Adipose tissue (tissue), 3 donors: ENCODE measurements around the gene ZBTB46. TPM values are rescaled to one million over a fixed set of nuclear protein-coding genes. Genes with fewer than 3 reads are reported as not detected.
"Not testable (repeated sequence)": the region's sequence is repeated elsewhere in the genome, so short reads cannot be mapped to it uniquely, and the experiment has no call there.

Experiments
- H3K27ac ChIP-seq: one replicate; pipeline ENCODE4 v1.5.1; 2013; ENCODE audit warnings: low read depth, low read length
- WGBS, 3 donors: extraction: QIAGEN DNeasy Blood & Tissue Kit; methylation state at CpG; one replicate each; pipeline ENCODE4 v1.1.7; 2013; 5-methylcytosine and 5-hydroxymethylcytosine counted together
- polyA plus RNA-seq, 3 donors: library from polyadenylated mRNA; stranded (reverse); fragments of 200-250 nt; gene quantifications; one replicate each; pipeline ENCODE4 v1.2.3, GENCODE V29; 2013
- donor health status: healthy with polysubstance abuse.
- donor health status: Bipolar disorder and iron deficiency.
- donor health status: healthy.

Gene ZBTB46
- polyA plus RNA-seq, 3 donors = 1.8 to 8.2 (median 6.1) TPM

DNA sequence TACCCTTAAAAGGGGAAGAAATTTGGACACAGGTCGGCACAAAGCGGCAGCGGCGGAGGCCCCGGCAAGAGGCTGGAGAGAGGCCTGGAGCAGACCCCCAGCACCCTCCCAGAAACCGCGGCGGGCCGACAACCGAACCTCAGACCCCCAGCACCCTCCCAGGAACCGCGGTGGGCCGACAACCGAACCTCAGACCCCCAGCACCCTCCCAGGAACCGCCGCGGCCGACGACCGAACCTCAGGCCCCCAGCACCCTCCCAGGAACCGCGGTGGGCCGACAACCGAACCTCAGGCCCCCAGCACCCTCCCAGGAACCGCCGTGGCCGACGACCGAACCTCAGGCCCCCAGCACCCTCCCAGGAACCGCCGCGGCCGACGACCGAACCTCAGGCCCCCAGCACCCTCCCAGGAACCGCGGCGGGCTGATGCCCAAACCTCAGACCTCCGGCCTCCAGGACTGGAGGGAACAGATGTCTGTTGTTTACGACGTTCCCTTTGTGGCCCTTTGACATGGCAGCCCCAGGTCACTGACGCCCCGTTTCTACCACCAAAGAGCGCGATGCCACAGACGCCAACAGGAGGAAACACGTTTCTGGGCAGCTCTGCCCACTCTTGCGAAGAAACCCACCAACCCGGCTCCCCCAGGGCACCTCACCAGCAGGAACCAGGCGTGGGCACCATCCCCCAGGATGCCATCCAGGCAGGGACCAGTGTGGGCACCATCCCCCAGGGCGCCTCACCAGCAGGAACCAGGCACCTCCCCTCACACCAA, 28.4 kb downstream of the ZBTB46 start:
- 88 to 93% (median 92%) methylated on average over 34 to 51 of the region's 51 CpGs for WGBS, 3 donors
- no peak overlapping the region for H3K27ac ChIP-seq

DNA sequence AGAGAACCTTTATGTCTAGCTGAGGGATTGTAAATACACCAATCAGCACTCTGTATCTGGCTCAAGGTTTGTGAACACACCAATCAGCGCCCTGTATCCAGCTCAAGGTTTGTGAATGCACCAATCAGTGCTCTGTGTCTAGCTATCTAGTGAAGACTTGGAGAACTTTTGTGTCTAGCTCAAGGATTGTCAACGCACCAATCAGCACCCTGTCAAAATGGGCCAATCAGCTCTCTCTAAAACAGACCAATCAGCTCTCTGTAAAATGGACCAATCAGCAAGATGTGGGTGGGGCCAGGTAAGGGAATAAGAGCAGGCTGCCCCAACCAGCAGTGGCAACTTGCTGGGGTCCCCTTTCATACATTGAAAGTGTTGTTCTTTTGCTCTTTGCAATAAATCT, 29.9 kb downstream of the ZBTB46 start:
- not testable (repeated sequence) for H3K27ac ChIP-seq
- 89 to 100% (median 95%) methylated on average over 2 of the region's 2 CpGs for WGBS, 3 donors

DNA sequence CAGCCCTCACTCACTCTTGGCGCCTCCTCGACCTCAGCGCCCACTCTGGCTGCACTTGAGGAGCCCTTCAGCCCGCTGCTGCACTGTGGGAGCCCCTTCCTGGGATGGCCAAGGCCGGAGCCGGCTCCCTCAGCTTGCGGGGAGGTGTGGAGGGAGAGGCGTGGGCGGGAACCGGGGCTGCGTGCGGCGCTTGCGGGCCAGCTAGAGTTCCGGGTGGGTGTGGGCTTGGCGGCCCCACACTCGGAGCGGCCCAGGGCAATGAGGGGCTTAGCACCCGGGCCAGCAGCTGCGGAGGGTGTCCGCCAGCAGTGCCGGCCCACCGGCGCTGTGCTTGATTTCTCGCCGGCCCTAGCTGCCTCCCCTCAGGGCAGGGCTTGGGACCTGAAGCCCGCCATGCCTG, 30.7 kb downstream of the ZBTB46 start:
- H3K27ac ChIP-seq = not testable (repeated sequence)
- WGBS, 3 donors = 91 to 93% (median 92%) methylated on average over 23 to 27 of the region's 27 CpGs

DNA sequence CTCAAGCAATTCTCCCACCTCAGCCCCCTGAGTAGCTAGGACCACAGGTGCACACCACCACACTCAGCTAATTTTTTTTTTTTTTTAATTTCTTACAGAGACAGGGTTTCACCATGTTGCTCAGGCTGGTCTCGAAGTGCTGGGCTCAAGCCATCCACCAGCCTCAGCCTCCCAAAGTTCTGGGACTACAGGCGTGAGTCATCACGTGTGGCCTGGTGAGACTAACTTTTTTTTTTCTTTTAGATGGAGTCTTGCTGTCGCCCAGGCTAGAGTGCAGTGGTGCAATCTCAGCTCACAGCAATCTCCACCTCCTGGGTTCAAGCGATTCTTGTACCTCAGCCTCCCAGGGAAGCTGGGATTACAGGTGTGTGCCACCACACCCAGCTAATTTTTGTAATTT, 31.9 kb downstream of the ZBTB46 start:
- WGBS, 3 donors = 63 to 73% (median 70%) methylated on average over 5 of the region's 5 CpGs

DNA sequence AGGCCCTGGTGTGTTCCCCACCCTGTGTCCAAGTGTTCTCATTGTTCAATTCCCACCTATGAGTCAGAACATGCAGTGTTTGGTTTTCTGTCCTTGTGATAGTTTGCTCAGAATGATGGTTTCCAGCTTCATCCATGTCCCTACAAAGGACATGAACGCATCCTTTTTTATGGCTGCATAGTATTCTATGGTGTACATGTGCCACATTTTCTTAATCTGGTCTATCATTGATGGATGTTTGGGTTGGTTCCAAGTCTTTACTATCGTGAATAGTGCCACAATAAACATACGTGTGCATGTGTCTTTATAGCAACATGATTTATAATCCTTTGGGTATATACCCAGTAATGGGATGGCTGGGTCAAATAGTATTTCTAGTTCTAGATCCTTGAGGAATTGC, 33.9 kb downstream of the ZBTB46 start:
- not testable (repeated sequence) for H3K27ac ChIP-seq

More for the DNA sequence above, 31.9 kb downstream of the ZBTB46 start:
- not testable (repeated sequence) for H3K27ac ChIP-seq

DNA sequence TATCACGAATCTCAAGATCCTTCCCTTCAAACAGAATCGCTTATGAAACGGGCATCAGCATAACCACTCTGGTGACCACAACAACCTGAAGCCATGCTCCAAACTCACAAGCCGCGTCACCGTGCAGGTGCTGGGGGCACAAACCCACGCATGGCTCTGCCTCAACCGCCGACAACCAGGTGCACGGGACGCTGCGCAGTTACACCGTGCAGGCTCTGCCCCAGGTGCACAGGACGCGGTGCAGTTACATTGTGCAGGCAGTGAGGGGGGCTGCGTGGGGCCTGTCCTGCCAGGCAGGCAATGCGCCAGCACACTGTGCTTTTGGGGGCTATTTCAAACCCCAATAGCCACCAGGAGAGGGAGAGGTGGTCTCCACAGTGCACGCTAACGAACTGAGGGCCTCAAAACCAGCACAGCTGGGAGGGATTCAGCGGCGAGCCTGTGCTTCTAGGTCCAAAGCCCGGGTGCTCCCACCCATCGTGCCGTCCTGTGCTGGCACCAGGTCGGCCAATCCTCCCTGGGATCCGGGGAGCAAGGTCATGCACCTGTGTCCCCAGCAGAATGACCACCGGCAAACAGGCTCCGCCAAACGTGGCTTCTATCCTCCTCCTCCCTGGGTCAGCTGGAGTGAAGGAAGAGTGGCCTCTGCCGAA, 35.8 kb downstream of the ZBTB46 start:
- WGBS, 3 donors = 84 to 91% (median 89%) methylated on average over 30 of the region's 30 CpGs
- H3K27ac ChIP-seq = no peak overlapping the region

More for the DNA sequence above, 33.9 kb downstream of the ZBTB46 start:
- WGBS, 3 donors = 67 to 83% (median 80%) methylated on average over 3 of the region's 3 CpGs

DNA sequence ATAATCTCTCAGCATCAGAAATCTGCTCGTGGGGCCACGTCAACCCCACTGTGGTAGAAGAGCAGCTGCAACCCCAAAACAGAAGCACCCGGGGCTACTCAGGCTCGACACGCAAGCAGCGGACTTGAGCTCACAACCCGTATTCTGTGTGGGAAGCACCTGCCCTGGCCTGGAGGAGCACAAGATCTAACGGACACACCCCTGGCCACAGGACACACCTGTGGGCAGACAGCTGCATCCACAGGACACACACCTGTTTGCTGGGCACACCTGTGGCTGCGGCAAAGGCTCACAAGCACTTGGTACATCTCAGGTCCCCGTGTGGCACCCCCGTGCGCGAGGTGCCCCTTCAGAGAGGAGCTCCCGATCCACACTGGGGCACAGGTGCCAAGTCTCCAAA, 36.5 kb downstream of the ZBTB46 start:
- no peak overlapping the region for H3K27ac ChIP-seq
- WGBS, 3 donors = 84 to 87% (median 86%) methylated on average over 12 to 14 of the region's 14 CpGs

DNA sequence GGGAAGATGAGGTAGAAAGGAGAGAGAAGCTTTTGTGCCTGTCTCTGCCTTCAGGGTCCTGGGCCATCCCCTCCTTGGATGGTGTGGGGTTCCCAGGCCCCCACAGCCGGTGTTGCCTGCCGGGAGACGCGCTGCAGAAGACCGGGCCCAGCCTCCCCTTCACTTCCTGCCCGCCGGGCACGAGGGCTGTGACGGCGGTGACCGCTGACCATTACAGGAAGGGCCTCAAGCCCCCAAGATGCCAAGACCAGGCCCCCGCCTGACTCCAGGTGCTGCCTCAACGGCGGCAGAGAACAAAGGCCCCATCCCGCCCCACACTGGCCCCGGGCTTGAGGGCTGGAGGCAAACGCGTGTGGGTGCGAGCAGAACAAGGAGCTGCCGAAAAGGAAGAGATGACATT, 38.2 kb downstream of the ZBTB46 start:
- no peak overlapping the region for H3K27ac ChIP-seq
- WGBS, 3 donors = 60 to 72% (median 70%) methylated on average over 20 of the region's 20 CpGs

DNA sequence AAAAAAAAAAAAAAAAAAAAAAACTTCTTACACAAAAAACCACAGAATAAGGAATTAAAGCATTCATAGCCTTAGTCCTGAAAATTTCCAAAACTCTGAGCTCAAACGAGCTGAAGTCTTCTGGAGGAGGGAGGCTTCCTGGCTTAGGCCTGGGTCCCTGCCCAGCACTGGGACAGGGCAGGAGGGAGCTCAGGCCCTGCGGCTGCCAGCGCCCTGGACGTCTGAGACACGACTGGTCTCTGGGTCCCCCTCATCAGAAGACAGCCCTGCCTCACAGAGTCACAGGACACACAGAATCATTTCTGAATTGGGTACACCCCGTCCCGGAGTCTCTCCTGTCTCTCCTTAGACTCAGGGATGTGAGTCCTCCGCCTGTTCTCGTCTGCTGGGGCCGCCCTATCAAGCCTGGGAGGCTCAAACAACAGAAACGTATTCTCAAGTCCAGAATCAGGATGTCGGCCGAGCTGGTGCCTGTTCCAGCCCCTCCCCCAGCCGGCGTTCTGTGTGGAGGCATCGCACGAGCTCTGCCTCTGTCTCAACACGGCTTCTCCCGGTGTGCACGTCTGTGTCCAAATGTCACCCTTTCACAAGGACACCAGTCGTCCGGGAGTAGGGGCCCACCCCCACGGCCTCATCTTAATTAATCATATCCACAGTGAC, 39.4 kb downstream of the ZBTB46 start:
- H3K27ac ChIP-seq = no peak overlapping the region
- 44 to 60% (median 55%) methylated on average over 23 of the region's 23 CpGs for WGBS, 3 donors

DNA sequence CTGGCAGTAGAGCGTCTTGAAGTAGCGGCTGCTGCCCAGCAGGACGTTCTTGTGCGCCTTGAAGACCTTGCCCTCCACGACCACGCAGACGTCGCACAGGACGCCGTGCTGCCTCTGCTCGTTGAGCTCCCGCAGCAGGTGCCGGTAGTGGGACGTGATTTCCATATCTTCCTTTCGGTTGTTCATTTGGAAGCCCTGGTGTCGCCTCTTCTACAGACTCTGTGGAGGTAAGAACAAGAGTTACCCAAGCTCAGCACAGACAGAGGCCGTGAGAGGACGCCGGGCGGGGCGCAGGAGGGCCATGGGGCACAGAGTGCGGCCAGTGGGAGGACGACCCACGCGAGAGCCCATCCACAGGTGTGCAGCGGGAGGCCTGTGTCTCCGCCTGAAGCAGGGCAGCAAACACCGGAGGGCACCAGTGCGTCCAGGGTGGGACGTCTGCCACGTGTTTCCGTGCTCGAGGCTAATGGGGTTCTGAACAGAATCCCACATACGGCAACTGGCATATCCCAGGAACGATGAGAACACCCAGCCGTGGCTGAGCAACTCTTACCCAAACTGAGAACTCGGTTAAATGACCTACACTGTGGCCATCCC, 40.4 kb downstream of the ZBTB46 start:
- WGBS, 3 donors = 89 to 94% (median 92%) methylated on average over 37 of the region's 37 CpGs
- H3K27ac ChIP-seq = no peak overlapping the region

DNA sequence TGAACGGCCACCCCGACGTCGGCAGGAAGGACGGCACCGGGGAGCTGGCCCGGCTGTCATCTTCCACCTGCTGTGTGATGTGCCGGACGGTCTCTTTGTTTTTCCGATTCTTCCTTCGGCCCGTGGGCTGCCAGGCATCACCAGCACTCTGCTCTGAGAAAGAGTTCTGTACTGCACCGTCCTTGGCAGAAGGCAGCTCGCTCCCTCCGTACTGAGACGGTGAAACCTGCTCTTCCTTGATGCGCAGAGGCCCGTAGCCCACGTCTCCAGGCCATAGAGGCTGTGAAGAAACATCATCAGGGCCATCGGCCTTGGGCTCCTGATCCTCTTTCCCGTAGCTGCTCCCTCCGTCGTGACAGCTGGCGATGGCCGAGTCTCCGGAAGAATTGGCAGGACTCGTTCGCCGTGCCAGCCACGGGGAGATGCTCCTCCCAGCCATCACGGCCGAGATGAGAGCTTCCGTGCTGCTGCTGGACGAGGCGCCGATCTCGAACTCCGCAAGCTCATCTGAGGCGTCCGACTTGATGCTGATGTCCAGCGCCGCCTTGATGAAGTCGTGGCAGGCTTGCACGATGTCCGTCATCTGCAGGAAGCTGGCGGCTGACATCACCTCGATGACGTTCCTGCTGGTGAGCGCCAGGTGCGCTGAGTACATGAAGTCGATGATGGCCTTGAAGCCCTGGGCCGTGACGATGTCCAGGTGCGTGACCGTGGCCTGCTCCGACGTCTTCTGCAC, 41.1 kb downstream of the ZBTB46 start:
- 88 to 92% (median 91%) methylated on average over 57 of the region's 57 CpGs for WGBS, 3 donors
- no peak overlapping the region for H3K27ac ChIP-seq

DNA sequence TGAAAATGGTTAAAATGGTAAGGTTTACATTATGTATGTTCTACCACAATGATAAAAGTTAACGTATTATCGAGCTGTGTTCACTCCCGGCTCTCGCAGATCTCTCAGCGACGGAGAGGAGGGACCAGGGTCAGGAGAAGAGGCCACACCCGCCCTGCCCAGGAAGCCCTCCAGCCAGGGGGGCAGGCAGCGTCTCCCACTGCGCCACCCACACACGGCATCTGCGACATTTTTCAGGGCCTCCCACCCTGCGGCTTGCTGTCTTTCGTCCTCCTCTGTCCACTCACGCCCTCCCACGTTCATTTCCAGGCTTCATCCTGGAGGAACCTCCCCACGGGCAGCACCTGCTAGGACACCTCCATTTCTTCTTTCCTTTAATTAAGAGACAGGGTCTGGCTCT, 43.3 kb downstream of the ZBTB46 start:
- H3K27ac ChIP-seq = no peak overlapping the region
- 73 to 83% (median 78%) methylated on average over 16 of the region's 16 CpGs for WGBS, 3 donors

DNA sequence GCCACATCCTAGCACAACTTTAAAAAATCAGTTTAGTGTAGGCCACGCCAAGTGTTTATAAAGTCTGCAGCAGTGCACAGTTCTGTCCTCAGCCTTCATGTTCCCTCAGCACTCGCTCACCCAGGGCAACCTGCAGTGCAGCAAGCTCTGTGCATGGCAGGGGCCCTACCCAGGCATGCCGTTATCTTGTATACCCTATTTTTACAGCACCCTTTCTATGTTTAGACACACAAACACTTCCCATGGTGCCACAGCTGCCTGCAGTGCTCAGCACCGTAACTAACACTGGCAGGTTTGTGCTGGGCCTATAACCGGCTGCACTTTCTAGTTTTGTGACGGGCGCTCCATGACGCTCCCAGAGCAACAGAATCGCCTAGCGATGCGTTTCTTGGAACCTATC, 43.8 kb downstream of the ZBTB46 start:
- H3K27ac ChIP-seq = no peak overlapping the region

DNA sequence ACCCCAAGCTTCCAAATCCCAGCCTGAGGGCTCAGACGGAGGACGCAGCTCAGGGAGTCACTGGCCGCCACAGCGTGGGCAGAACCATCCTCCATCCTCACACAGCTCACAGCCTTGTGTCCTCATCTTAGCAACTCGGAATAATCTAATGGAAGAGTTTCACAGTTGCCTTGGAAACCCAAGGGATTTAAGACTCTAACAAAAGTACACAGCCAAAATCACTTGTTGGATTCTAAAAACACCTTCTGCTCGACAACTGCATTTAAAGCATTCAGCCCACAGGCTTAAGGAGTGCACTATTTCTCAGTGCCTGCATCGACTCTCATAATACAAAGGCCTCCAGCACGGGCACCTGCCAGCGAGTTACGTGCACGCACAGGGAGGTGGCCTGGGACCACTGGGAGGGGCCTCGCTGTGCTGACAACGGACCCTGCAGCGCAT, 45.4 kb downstream of the ZBTB46 start:
- WGBS, 3 donors = 63 to 74% (median 71%) methylated on average over 14 of the region's 14 CpGs
- no peak overlapping the region for H3K27ac ChIP-seq

More for the DNA sequence above, 43.8 kb downstream of the ZBTB46 start:
- 87 to 93% (median 90%) methylated on average over 11 of the region's 11 CpGs for WGBS, 3 donors

DNA sequence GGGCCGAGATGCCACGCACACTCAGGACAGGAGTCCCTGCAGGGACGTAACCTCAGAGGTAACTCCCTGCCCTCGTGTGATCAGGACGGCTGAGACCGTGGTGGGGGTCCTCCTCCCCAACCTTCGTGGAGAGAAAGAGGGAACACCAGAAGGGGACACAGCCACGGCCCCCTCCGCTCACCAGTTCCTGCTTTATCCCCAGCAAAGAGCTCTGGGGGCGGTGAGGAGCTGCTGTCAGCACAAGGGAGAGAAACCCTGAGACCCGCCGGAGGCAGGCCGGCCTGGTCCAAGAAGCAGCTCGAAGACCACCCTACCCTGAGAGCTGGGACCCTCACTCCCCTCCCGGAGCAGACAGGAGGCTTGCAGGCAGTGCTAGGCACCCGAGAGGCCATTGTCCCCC, 47.1 kb downstream of the ZBTB46 start:
- WGBS, 3 donors = 77 to 86% (median 84%) methylated on average over 15 to 16 of the region's 16 CpGs

DNA sequence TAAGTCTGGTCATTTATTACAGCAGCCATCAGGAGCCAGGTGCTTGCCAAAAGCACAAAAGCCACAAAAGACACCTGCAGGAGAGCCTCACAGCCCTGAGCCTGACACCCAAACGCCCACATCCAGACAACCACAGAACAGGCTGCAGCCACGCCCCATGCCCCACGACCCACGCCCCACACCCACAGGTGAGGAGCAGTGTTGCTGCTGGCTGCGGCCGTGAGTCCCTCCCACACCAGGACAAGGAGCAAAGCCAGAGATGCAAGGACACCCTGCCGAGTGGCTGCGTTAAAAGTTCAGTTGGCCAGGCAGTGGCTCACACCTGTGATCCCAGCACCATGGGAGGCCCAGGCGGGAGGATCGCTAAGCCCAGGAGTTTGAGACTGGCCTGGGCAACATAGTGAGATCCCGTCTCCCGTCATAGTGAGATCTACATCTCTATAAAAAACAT, 48.5 kb downstream of the ZBTB46 start:
- 81 to 90% (median 89%) methylated on average over 12 of the region's 12 CpGs for WGBS, 3 donors
- H3K27ac ChIP-seq = no peak overlapping the region

More for the DNA sequence above, 47.1 kb downstream of the ZBTB46 start:
- no peak overlapping the region for H3K27ac ChIP-seq

DNA sequence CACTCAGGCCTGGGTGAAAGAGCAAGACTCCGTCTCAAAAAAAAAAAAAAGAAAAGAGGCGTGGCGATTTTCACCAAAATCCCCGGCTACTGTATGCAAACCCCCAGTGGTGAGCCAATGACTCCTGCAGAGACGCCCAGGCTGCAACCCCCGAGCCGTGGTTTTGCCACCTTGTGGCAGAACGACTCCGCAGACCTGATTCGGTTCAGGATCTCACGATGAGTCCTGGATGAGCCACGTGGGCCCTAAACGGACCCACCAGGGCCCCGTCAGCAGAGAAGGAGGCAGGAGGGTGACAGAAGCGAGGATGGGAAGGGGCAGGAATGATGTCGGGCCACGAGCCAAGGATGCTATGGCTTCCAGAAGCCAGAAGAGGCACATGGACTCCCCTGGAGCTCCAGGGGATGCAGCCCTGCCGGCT, 49.0 kb downstream of the ZBTB46 start:
- no peak overlapping the region for H3K27ac ChIP-seq
- WGBS, 3 donors = 61 to 75% (median 73%) methylated on average over 17 to 18 of the region's 18 CpGs

DNA sequence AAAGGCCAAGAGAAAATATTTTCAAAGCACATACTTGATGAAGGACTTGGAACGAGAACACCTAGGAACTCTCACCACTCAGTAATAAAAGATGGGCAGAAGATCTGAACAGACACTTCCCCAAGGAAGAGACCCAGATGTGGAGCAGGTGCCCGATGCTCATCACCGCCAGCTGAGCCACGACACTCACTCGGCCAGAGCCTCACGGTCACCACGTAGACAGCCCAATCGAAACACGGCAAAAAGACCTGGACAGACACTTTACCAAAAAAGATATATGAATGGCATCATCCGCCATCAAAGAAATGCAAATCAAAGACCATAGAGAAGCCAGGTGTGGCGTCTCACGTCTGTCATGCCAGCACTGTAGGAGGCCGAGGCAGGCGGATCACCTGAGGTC, 49.9 kb downstream of the ZBTB46 start:
- 85 to 93% (median 91%) methylated on average over 14 of the region's 14 CpGs for WGBS, 3 donors
- no peak overlapping the region for H3K27ac ChIP-seq
